ENCODE results near the gene TICAM1. TPM values are rescaled to one million over a fixed set of nuclear protein-coding genes. Genes with fewer than 3 reads are reported as not detected.

TICAM1 gene
- total and polyA plus RNA-seq, 5 experiments from 2014 or later, result 2.4 to 8.5 (median 7.2) TPM

GRCh38 chr19:4774136-4774535 lies 57.4 kb downstream of the TICAM1 start:
- H3K4me1 Mint-ChIP-seq, result peaks cover 0 to 6% (median 3%) of the 10 kb centered on the region in 4 donors
- peaks cover 0 to 7% (median 0%) of the 10 kb centered on the region in 9 donors for H3K9me3 Mint-ChIP-seq
- H3K27ac Mint-ChIP-seq, result no peak overlapping the region
- no peak overlapping the region for H3K4me3 Mint-ChIP-seq
- DNase-seq (no peak), ATAC-seq (no peak)
- H3K36me3 Mint-ChIP-seq, result no peaks in the 10 kb centered on the region
- POLR2A ChIA-PET, result no interaction called here
- H3K27me3 Mint-ChIP-seq, result peaks cover 5 to 44% (median 25%) of the 10 kb centered on the region in 5 donors

GRCh38 chr19:4773047-4773640 lies 58.4 kb downstream of the TICAM1 start:
- DNase-seq (no peak), ATAC-seq (no peak)
- Mint-ChIP-seq H3K4me1 (peaks cover 0 to 7% (median 3%) of the 10 kb centered on the region in 4 donors), H3K4me3 (no peak overlapping the region), H3K36me3 (no peaks in the 10 kb centered on the region), H3K27me3 (peaks cover 5 to 39% (median 22%) of the 10 kb centered on the region in 5 donors), H3K27ac (peak overlapping the region in 1 of 10 donors; percentile 53), H3K9me3 (peaks cover 0 to 7% (median 0%) of the 10 kb centered on the region in 9 donors)
- POLR2A ChIA-PET, result no interaction called here

GRCh38 chr19:4772566-4772965 lies 58.9 kb downstream of the TICAM1 start:
- no peak for ATAC-seq
- Mint-ChIP-seq H3K4me3 (no peak overlapping the region), H3K27me3 (peaks cover 5 to 37% (median 24%) of the 10 kb centered on the region in 5 donors), H3K4me1 (peaks cover 0 to 7% (median 3%) of the 10 kb centered on the region in 4 donors), H3K27ac (no peak overlapping the region), H3K9me3 (peaks cover 0 to 7% (median 0%) of the 10 kb centered on the region in 9 donors), H3K36me3 (no peaks in the 10 kb centered on the region)
- POLR2A ChIA-PET, result no interaction called here
- DNase-seq, result no peak

- Mint-ChIP-seq H3K4me1 (peaks cover 0 to 7% (median 3%) of the 10 kb centered on the region in 4 donors), H3K27ac (peak overlapping the region in 3 of 10 donors; percentile 11 to 88 (median 71)), H3K27me3 (peaks cover 4 to 39% (median 25%) of the 10 kb centered on the region in 5 donors), H3K9me3 (peaks cover 0 to 7% (median 0%) of the 10 kb centered on the region in 9 donors), H3K4me3 (peak overlapping the region in 1 of 10 donors; percentile 63), H3K36me3 (no peaks in the 10 kb centered on the region)
- DNase-seq (peak; percentile 78 to 91 (median 84)), ATAC-seq (peak; percentile 78 to 91)
- POLR2A ChIA-PET, result interaction anchor here (0.8 kb wide), 1 partner anchor 22 kb away, joined by 5 read pairs; the partner anchor contains the start of gene FEM1A
Measured at GRCh38 chr19:4768934-4769777, 62.4 kb downstream of the TICAM1 start.

Small RNA genes lying within 50 kb of the gene (microRNA-seq; reads per million reads assigned to microRNA genes)
- gene MIR7-3 (ENCODE audit: borderline microRNAs expressed), result not detected

Other genes starting within 250 kb of the TICAM1 start
- 10 to 100 TPM; 19.1 to 20.7 TPM for gene TNFAIP8L1, start 192.2 kb downstream of the TICAM1 start, total RNA-seq
- gene TNFAIP8L1, start 192.2 kb downstream of the TICAM1 start, polyA plus RNA-seq, result 10 to 100 TPM in 2 of 3 donors, 1 to 10 TPM in 1; 5.6 to 16.5 (median 10.3) TPM
- gene MYDGF, start 161.4 kb downstream of the TICAM1 start, total RNA-seq, result 10 to 100 TPM; 24.9 to 25.8 TPM
- 100 to 1,000 TPM; 103 to 114 (median 114) TPM for gene MYDGF, start 161.4 kb downstream of the TICAM1 start, polyA plus RNA-seq
- 10 to 100 TPM; 82.3 to 86.6 TPM for gene DPP9, start 107.9 kb downstream of the TICAM1 start, total RNA-seq
- gene DPP9, start 107.9 kb downstream of the TICAM1 start, polyA plus RNA-seq, result 10 to 100 TPM; 16.1 to 30.6 (median 21.9) TPM
- gene FEM1A, start 40.0 kb downstream of the TICAM1 start, total RNA-seq, result 10 to 100 TPM; 15.1 to 15.2 TPM
- 1 to 10 TPM; 1.7 to 3.6 (median 2.5) TPM for gene FEM1A, start 40.0 kb downstream of the TICAM1 start, polyA plus RNA-seq
- 10 to 100 TPM; 15.9 to 17.3 TPM for gene PLIN3, start 36.0 kb upstream of the TICAM1 start, total RNA-seq
- gene PLIN3, start 36.0 kb upstream of the TICAM1 start, polyA plus RNA-seq, result 10 to 100 TPM; 14.1 to 17.3 (median 15.2) TPM
- gene ARRDC5, start 71.2 kb upstream of the TICAM1 start, total RNA-seq, result 10 to 100 TPM; 28.7 to 34.2 TPM
- 1 to 10 TPM; 2.3 to 5.9 (median 3.6) TPM for gene ARRDC5, start 71.2 kb upstream of the TICAM1 start, polyA plus RNA-seq
- gene UHRF1, start 77.8 kb upstream of the TICAM1 start, total RNA-seq, result under 1 TPM; 0.30 to 0.36 TPM
- gene UHRF1, start 77.8 kb upstream of the TICAM1 start, polyA plus RNA-seq, result under 1 TPM; 0.07 to 0.52 (median 0.09) TPM
- gene KDM4B, start 137.4 kb upstream of the TICAM1 start, total RNA-seq, result 10 to 100 TPM; 44.0 to 50.1 TPM
- gene KDM4B, start 137.4 kb upstream of the TICAM1 start, polyA plus RNA-seq, result 10 to 100 TPM; 14.3 to 18.7 (median 14.7) TPM

All from naive thymus-derived CD8-positive, alpha-beta T cell (primary cell).